ENCODE results near the gene ATP6V0A4.
A peak's percentile ranks its signal among the peaks of the same experiment; 100 is the strongest.
"Not testable (repeated sequence)": the region's sequence is repeated elsewhere in the genome, so short reads cannot be mapped to it uniquely, and the experiment has no call there.

The ATP6V0A4 gene

DNA sequence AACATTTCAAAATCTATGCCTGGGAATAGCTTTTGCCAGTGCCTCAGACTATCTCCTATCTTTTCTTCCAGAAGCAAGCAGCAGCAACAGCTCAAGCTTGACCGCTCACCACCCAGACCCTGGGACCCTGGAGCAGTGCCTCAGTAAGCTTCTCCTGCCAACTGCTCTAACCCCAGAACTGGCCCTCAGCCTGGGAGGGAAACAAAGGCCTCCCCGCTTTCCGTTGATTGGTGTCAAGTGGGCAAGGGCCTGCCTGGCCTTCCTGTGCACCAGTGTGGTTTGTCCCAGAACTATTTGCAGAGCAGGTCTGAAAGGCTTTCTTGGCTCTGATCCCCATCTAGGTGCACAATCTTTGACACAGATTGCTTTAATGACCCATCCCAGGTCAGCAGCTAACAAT, 3.3 kb upstream of the ATP6V0A4 start:
- no peak for DNase-seq

DNA sequence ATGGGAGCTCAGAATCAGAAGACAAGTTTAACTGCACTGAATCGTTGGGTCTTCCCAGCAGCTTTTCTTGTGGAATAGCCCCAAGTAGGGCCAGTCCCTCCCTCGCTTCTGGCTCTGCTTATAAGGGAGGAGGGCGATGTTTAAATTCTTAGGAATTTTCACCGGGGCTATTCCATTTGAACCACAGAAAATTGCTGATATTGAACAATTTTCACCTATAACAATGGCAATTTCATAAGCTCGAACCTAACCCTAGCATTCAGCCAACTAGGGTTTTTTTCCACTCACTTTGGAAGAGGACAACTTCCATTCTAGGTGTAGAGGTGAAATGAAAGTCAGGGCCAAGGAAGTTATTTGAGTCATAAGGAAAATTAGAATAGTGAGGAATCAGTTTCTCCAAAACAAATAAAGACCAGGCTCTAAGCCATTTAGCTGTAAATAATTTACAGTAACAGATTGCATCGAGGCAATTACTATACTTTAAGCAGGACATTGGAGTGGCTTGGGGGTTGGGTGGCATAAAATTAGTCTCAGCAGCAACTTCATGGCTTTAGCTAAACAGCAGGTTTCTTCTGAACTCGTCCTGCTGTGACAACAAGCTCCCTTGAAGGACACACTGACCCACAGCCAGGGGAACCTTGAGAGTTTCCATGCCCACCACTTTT, 1.5 kb upstream of the ATP6V0A4 start:
- no peak for DNase-seq

DNA sequence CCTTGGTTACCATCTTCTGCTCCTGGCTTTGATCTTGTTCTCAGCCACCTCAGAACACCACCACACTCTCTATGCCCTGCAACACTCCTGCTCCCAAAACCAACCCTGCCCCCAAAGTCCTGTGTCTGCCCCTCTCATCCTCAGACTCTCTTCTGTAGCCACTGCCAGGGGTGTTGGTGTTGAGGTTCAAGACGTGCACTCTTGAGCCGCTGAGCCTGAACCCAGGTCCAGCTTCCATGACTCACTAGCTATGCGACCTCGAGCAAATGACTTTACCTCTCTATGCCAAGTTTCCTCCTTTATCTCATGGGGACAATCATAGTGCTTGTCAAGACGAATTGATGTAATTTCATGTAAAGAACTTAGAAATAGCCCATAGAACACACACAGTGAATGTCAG, 840 bp upstream of the ATP6V0A4 start:
- no peak for DNase-seq

DNA sequence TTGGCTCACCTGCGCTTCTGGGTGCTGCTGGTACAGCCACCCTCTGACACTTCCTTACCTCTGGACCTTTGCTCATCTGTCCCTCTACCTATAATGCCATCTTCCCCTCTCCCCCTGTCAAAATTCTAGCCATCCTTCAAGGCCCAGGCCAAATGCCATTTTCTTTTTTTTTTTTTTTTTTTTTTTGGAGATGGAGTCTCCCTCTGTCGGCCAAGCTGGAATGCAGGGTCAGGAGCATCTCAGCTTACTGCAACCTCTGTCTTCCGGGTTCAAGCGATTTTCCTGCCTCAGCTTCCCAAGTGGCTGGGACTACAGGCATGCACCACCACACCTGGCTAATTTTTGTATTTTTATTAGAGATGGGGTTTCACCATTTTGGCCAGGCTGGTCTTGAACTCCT, 950 bp downstream of the ATP6V0A4 start:
- DNase-seq = not testable (repeated sequence)

DNA sequence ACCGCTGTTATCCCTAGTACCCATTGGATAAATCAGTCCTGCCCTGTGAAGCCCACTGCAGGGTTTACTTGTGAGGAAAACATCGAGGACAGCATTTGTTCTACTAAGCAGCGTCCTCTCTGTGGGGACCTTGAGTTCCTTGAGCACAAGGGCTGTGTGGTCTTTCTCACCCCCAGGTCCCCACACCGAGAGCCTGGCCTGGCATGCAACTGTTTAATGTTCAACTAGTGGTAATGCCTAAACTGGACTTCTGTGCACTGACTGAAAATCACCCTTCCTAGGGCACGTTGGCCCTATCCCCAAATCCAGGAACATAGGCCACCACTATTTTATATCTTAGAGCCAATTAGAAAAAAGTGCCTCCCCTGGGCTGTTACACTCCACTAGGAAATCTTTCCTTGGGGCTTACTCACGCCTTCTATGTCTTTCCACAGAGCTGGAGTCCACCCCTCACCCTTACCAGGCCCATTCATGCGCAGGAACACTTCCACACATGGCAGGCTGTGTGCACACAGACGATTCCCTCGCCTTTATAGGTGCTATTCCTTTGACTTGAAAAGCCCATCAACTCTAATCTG, 1.9 kb downstream of the ATP6V0A4 start:
- DNase-seq = no peak

DNA sequence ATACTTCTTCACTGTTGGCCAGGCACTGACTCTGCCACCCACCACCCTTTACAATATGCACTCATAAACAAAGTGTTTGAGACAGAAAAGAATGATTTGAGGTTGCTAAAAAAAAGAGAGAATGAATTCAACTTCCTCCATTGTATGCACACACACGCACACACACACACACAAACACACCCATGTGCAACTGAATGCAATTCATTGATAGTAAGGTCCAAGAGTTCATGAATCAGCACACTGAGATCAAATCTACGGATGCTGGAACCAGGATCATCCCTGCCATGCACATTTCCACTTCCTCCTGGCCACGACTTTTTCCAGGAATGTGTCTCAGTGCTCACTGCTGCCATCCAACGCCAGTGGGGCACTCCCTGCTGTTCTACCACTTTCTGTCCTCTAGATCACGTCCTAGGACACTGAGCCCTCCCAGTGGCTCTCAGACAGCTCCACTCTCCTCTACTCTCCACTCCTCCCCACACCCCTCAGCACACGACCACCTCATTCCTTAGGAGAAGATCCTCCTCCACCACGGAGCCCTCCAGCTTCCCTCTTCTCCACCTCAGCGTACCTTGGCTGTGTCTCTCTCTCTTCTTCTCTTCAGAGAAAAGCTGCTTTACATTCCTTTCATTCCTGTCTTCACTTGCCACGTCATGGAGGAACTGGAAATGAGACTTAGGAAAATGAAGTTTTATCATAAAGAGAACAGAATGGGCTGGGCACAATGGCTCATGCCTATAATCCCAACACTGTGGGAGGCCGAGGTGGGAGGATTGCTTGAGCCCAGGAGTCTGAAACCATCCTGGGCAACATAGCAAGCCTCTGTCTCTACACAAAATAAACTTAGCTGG, 12.2 kb downstream of the ATP6V0A4 start:
- no peak for DNase-seq

DNA sequence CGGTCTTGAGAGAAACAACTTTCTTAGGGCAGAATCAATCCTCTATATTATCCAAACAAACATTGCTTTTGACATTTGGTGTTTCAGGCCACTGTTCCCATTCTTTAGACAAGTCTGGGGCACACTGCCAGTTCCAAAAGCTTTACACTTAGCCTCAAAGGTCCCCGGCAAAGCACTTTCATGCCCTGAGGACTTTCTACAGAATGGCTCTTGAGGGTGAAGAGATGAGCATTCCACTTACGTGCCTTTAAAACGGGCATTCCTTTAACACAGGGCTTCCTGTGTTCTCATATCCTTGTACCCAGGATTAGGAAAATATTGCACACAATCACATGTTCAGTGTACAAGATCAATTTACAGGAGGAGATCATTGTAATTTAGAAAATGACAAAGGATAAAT, 13.3 kb downstream of the ATP6V0A4 start:
- no peak for DNase-seq

DNA sequence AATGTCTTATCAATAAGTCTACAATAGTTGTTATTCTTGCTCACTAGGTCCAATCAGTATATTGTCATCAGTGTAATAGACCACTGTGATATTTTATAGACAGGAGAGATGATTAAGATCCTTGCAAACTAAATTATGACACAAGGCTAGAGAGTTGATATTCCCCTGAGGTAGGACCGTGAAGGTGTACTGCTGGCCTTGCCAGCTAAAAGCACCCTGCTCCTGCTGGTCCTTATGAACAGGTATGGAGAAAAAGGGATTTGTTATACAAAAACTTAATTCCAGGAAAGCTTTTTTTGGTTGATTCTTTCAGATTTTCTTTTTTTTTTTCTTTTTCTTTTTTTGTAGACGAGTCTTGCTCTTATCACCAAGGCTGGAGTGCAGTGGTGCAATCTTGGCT, 17.0 kb downstream of the ATP6V0A4 start:
- no peak for DNase-seq

DNA sequence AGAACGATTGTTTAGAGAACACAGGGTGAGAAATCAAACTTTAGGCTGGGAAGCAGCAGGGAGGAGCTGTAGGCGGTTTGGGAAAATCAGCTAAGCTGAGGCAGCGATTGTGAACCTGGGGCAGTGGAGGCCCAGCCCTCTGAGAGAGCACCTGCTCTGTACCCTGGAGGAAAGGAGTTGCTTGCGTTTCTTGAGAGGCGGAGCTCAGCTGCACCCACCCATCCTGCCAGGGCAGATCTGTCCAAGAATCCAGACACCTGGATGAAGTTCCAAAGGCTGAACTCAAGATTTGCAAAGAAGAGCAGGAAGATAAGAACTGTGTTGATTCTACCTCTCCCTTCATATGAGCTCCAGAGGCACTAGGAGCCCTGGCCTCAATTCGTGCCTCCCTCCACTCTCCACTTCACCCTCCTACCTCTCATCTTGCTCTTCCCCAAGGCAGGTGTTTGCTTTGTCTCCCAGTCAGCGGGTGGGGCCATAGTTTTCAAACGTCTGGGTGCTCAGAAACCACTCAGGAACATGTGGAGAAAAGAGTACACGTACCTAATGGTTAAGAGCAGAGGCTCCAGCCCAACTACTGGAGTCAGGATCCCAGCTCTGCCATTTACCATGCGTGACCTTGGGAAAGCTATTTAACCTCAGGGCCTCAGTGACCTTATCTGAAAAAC, 21.7 kb downstream of the ATP6V0A4 start:
- DNase-seq = no peak

DNA sequence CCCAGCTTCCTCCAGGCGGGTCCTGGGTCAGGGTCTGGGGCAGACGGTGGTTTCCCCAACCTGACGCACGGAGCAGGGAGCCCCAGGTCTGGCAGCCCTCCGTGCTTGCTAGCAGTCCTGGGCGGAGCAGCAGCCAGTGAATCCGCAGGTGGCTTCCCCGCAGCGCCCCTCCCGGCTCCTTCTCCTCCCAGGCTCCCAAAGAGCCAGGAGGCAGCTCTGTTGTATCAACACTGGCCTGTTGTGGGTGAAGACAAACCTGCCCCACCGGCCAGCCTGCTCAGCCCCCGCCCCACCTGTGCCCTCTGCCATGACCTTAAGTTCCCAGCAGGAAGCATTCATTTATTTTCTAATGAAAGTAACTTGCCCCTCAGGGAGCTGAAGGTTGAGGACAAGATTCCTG, 24.2 kb downstream of the ATP6V0A4 start:
- no peak for DNase-seq

DNA sequence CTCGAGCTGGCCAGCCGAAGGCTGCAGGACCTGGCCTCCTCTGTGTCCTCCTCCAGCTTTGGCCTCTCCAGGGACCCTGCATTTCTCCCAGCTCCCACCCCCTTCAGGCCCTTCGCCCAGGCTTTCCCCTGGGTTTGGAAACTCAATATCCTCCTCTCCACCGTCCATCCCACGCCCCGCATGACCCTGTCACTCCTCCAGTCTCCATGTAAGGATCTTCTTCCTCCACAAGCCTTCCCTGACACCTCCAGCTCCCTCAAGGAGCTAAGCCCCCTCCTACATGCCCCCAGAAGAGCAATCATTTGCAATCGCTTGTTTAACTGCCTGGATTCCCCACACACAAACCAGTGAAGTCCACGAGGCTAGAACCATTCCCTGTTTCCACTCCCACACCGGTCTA, 24.8 kb downstream of the ATP6V0A4 start:
- no peak for DNase-seq

DNA sequence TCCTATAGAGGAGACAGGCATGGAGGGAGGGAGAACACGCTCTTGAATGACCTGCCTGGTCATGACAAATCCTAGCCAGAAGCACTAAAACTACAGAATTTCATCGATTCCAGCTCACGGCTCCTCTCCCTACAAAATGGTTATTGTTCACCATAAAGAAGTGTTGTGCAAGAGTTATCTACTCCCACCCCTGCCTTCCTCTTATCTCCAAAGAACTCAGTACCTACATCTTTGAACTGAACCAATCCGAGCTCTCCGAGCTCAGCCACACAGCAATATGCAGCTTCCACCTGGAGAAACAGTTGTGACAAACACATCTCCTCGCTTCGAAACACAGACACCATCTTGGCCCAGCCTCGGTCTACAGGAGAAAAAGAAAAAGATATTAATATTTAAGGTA, 27.1 kb downstream of the ATP6V0A4 start:
- no peak for DNase-seq

DNA sequence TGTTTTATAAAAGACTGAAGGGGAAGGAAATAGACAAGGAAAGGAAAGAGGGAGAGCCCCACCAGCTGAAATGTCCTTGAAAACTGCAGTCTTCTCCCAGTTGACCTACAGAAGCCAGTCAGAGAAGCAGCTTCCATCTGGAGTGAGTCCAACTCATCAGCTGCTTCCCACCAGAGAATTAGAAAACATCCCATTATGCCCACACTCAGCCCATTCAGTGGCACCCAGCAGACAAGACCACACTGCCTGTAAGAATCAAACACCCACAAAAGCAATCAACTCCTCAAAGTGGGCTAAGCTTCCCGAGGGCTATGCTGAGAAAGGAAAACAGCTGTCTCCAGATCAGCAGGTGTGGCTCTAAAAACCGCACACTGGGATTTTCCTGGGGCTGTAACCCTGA, 29.8 kb downstream of the ATP6V0A4 start:
- DNase-seq = no peak

DNA sequence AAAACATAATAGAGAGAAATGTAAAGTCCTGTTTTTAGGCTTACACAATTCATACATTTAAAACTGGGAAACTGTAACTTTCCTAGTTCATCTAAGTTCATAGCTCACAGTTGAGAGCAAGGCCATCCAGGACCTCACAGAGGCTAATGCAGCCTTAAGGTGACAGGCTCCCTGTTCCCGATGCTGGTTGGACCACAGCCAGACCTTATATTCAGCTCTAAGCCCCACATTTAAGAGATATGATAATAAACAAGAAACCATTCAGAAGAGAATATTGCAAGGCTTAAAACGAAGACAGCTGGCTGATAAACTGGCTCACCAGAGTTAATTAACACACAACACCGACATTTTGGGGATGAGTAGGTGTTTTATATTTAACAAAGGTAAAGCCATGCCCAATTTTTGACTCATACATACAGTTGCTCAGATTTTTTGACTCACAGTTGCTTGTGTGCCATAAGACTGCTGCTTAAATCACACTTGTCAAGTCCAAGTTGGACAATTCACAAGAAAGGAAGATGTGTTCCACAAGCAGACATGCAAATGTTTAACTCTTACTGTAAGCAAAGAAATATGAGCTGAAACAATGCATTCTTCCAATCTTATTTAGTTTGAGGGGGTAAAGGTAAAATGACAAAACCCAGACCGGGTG, 41.3 kb downstream of the ATP6V0A4 start:
- no peak for DNase-seq

DNA sequence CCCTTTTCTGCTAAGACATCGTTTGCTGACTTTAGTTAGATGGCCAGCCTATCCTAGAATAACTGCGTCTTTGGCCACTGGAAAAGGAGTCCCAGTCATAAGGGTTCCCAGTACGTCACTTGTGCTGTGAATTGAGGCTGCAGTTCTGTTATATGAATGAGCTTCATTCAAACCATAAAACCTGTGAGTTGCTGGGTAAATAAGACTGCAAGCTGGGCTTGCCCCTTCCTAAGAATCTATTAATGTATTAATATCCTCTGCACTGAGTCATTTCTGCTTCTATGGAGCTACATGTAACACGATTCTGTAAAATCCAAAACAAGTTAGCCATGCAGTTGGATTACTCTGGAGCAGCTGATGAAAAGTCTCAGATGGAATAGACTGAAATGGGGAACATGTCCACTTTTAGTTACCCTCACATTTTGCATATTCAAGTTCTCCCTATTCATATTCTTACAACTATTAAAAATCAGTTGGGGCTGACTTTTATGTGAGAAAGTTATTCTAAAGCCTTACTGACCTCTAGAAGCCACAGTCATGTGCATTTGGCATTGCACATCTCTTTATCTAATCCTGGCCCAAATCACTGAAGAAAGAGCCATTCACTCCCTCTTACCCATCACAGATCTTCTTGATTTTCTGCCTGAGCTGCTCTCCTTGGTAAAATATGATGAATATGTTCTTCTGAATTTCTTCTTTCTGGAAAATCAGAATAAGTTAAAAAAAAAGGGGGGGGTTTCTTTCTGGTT, 42.0 kb downstream of the ATP6V0A4 start:
- no peak for DNase-seq

DNA sequence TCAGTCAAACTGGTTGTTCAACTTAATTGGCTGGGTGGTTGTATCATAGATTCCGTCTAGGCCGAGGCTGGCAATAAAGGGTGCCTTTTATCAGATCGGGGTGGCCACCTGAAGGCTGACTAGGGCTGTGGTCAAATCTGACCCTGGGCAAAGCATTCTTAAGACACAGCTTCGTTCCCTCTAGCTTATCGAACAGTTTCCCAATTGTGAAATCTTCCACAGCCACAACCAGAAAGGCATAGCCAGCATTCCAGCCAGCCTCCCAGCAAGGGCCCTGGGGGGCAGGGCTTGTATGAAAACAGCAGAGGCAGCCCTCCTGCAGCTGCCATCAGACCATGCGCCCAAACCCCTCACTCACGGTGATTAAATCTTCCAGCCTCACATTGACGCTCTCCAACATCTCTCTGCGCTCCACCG, 42.7 kb downstream of the ATP6V0A4 start:
- DNase-seq = no peak

DNA sequence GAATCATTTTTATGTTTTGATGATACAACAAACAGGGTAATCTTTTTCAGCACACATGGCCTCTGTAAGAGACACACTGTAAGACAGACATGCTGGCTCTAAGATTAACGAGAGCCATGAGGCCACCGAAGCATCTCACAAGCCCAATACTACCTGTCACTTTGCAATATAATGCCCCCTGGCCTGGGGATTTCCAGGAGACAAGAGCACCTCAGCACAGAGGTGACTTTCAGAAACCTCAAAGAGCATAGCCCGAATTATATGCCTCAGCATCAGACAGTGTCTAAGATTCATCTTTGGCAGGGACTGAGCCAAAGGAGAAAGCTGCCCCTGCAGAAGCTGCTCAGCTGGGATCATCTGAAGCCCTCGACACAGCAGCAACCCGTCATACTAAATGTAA, 44.4 kb downstream of the ATP6V0A4 start:
- DNase-seq = peak; percentile 31

DNA sequence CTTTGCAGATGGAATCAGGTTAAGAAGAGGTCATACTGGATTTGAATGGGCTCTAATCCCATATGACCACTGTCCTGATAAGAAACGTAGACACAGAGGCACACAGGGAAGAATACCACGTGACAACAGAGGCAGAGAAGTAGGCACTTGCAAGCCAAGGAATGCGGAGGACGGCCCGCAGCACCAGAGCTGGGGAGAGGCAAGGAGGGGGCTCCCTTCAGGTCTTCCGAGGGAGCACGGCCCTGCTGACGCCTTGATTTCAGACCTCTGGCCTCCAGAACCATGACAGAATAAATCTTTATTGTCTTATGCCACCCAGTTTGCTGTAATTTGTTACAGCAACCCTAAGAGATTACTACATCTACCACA, 44.9 kb downstream of the ATP6V0A4 start:
- DNase-seq = no peak

DNA sequence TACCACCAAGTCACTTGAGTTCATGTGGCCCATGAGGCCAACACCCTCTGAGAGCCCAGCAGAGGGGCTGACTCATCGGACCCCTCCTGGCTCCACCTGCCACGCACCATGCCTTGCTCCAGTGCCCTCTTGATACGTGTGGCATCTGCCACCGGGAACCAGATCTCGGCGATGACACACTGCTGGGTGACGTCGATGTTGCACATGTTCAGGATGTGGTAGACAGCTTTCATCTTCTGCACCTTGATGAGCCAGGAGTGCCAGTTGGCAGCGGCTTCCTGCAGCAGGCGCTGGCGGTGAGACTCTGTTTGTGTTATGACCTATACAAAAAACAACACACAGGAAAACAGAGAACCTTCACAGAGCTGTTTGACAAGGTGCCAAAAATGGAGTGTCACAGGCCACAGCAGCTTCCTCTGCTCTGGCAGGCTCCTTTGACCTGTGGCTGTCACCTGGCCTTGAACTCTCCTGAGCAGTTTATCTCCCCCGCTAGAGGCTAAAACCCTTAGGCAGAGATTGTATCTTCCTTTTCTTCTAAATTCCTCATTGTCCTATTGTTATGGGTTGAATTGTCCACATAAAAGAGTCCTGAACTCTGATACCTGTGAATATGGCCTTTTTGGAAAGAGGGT, 45.4 kb downstream of the ATP6V0A4 start:
- DNase-seq = peak; percentile 90

DNA sequence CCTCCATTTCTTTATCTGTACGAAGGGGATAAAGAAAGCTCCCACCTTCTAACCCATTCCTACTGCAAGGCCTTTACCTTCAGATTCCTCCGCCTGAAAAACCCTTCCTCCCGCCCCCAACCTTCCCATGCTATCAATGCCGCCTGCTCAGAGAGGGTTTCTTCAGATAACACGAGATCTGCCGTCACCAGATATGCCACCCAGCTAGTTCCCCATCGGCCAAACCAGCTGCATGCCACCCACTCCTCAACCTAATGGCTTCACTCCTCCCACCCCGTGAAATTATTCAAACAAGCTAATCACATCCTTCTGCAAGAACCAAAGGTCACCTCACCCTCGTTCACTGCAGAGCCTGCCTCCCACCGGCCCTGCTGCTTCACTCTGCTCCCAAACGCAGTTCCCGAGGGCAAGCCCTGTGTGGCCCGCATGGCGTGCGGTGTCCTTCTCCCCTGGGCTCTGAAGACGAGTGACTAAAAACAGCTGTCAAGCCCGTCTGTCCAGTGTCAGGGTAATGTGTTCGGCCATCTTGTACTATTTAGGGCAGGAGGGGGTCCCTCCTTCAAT, 47.0 kb downstream of the ATP6V0A4 start:
- DNase-seq = no peak

DNA sequence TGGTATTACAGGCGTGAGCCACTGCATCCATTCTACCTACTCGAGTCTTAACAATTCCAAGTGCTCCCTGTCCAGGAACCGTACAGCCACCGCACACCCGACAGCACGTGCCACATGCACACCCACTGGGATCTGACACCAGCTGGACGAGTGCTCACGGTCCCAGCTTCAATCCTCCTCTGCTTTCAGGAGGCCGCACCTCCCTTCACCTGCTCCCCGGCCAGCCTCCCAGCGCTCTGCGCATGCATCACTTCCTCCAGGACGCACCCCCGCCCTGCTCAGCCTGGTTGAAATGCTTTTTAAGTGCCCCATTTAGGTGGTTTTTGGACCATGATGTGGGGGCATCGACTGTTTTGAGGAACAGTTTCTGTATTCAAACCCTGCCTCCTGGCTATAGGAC, 47.5 kb downstream of the ATP6V0A4 start:
- DNase-seq = no peak

DNA sequence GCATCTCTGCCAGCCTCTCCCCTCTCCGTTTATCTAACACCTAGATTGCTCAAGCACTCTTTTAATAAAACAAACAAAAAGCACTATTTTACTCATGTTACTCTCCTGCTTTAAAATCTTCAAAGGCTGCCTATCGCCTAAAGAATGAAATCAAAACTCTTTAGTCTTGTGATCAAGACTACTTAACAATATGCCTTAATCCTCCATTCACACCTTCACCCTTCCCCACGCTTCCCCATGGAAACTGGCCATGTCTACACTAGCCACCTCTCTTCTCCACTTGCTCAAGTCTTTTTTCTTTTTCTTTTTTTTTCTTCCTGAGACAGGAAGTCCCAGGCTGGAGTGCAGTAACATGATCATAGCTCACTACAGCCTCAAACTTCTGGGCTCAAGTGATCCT, 48.0 kb downstream of the ATP6V0A4 start:
- DNase-seq = no peak
